ENCODE data around the gene OLIG1. TPM values are rescaled to one million over a fixed set of nuclear protein-coding genes. Genes with fewer than 3 reads are reported as not detected.

OLIG1 gene
- polyA plus RNA-seq, 1 of the 3 experiments (the other 2 are of a cell fraction): not detected

GRCh38 chr21:33042812-33043211 is 27.1 kb upstream of the OLIG1 start (continued):
- TF ChIP-seq MXI1 (IDR thresholded peaks at IDR 0.05; ENCODE audit: low read depth, low read length) (no peak), JUND (IDR thresholded peaks at IDR 0.05) (peak; percentile 61), ELF1 (IDR thresholded peaks at IDR 0.05) (no peak), YY1 (IDR thresholded peaks at IDR 0.05; ENCODE audit: low read depth) (no peak), NRF1 (IDR thresholded peaks at IDR 0.05; ENCODE audit: low read depth, low read length) (no peak), REST (IDR thresholded peaks at IDR 0.05; ENCODE audit: low read depth, low read length) (no peak)

- WGBS (ENCODE audit: low lambda C conversion rate): 14% methylated on average over 8 of the region's 8 CpGs
- CTCF ChIA-PET: interaction anchor here (1.3 kb wide), 1 partner anchor 9 kb away, joined by 3 read pairs; no protein-coding TSS in a partner anchor
Observed at GRCh38 chr21:33046455-33046854, 23.5 kb upstream of the OLIG1 start.

More at GRCh38 chr21:33046455-33046854, 23.5 kb upstream of the OLIG1 start:
- H3K27ac ChIP-seq (ENCODE audit: low read depth in 2 of 2, low read length in 1 of 2): no peak overlapping the region
- peaks cover 41% of the 10 kb centered on the region for H3K27me3 ChIP-seq (ENCODE audit: insufficient read depth)
- no peaks in the 10 kb centered on the region for H4K20me1 ChIP-seq (ENCODE audit: insufficient read depth)
- no peak overlapping the region for H3K9ac ChIP-seq
- H3K4me1 ChIP-seq (ENCODE audit: control insufficient read depth in 1 of 2, insufficient read depth in 2 of 2, low read depth in 1 of 2, low read length in 1 of 2): peaks cover 0 to 12% of the 10 kb centered on the region in 2 experiments; a peak in 1 of 4 replicates
- H2AFZ ChIP-seq (ENCODE audit: low read depth): no peak overlapping the region
- POLR2A ChIA-PET: no interaction called here
- H3K9me3 ChIP-seq: no peaks in the 10 kb centered on the region
- no peaks in the 10 kb centered on the region for H3K79me2 ChIP-seq (ENCODE audit: insufficient read depth)
- no peak overlapping the region for H3K4me3 ChIP-seq (ENCODE audit: low read depth in 2 of 2, low read length in 1 of 2)
- peaks cover 6% of the 10 kb centered on the region for H3F3A ChIP-seq (replicated peaks; ENCODE audit: insufficient read depth)
- TF ChIP-seq NRF1 (IDR thresholded peaks at IDR 0.05; ENCODE audit: low read depth, low read length) (no peak), GATA2 (CRISPR knock-in tag; IDR thresholded peaks at IDR 0.05) (no peak), USF1 (IDR thresholded peaks at IDR 0.05; ENCODE audit: borderline replicate concordance, low read depth) (no peak), MAX (IDR thresholded peaks at IDR 0.05; ENCODE audit: low read depth) (no peak), GABPA (IDR thresholded peaks at IDR 0.05; ENCODE audit: low read depth) (no peak), ZBTB33 (IDR thresholded peaks at IDR 0.05; ENCODE audit: borderline replicate concordance, low read depth) (no peak), RFX5 (IDR thresholded peaks at IDR 0.05; ENCODE audit: low read length) (no peak), RXRA (IDR thresholded peaks at IDR 0.05; ENCODE audit: borderline replicate concordance, low read depth) (no peak), CHD2 (IDR thresholded peaks at IDR 0.05; ENCODE audit: low read length, partially characterized antibody) (no peak), FOXM1 (IDR thresholded peaks at IDR 0.05; ENCODE audit: low read depth) (no peak)
- no peak overlapping the region for H3K4me2 ChIP-seq
- no peak for DNase-seq
- no peaks in the 10 kb centered on the region for H3K36me3 ChIP-seq (replicated peaks in 1 of 2; ENCODE audit: control insufficient read depth in 1 of 2, insufficient read depth in 2 of 2, low read length in 1 of 2)
- no peaks in the 10 kb centered on the region for H3K9me2 ChIP-seq

Data from SK-N-SH (cell line).